ENCODE measurements around the gene KIF5B.
"Not testable (repeated sequence)": the region's sequence is repeated elsewhere in the genome, so short reads cannot be mapped to it uniquely, and the experiment has no call there.

DNA sequence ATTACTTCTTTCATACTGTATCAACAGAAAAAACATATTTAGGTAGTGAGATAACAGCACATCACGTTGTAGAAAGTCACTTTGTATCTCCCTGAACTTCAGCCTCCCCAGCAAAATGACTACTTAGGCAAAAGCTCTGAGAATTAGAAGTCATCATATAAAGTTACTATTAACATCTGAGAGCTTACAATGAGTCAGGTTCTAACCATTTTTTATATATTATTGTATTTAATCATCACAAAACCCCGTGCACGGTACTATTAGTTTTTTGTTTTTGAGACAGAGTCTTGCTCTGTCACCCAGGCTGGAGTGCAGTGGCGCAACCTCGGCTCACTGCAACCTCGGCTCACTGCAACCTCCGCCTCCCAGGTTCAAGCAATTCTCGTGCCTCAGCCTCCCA is 13.5 kb downstream of the KIF5B start:
- not testable (repeated sequence) for TF ChIP-seq POLR2AphosphoS5, CTCF, EP300 (IDR thresholded peaks at IDR 0.05)
